ENCODE measurements around the gene G3BP2.

- TF ChIP-seq CTCF (conservative IDR thresholded peaks at IDR 0.05; ENCODE audit: low read length) (no peak), EZH2phosphoT487 (IDR thresholded peaks at IDR 0.05; ENCODE audit: borderline replicate concordance) (no peak)
Measured at GRCh38 chr4:75666299-75666698, 6.9 kb downstream of the G3BP2 start.
